CD4-positive, alpha-beta T cell treated with Interferon gamma for 1 hour (primary cell): Measurements from ENCODE around the gene SERPING1.
A peak's percentile ranks its signal among the peaks of the same experiment; 100 is the strongest.

Experiments used
- DNase-seq: peaks from one replicate; pipeline ENCODE4 v3.0.0-alpha.2; 2020

SERPING1 gene

DNA sequence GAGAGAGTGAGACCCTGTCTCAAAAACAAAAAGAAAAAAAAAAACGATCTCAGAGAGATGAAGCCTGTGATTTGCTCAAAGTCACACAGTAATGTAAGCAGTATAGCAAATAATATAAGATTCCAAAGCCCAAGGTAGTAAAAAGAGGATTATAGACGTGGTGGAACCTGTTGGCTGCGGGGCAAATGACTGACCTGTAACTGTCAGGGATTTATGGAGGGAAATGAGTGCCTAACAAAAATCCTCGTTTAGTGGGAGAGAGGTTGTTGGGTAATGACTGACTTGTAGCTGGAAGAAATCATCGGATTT is 59.4 kb downstream of the SERPING1 start:
- no peak for DNase-seq

DNA sequence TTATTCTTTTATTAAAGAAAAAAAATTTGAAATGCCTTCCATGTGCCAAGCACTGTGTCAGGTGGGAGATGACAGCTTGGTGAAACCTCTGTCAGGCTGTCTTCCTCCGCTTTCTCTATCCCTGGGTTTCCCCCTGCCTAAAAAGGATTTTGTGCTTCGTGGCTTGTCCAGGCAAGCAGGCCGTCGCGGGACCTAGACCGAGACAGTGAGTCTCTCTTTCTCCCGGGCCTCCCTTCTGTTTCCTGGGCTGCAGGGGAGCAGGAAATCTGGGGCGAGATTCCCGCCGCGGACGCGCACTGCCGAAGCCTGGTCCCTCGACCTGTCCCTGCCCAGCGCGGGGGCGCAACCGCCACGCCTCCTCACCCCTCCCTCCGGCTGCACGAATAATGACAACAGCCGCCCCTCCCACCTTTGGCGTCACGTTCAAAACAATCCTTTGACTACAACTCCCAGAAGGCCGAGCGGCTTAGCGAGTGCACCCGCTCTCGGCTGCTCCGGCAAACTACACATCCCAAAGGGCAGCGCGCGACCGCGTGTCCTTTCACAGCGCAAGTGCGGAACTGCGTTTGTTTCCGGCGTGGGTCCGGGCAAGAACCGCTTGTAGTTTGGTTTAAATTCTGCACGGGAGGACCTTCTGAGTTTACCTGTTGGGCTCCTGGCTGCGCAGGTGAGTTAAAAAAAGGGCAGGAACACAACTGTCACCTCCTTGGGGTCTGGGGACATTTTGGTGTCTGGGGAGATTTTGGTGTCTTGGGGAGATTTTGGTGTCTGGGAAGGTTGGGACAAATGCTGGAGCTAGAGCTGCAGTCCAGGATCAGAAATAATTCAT is 59.9 kb downstream of the SERPING1 start, which contains the start of gene CLP1:
CLP1 (plus strand) TSS at position 569 of the 829 bp plus-strand sequence. CDS start 1,715 bp downstream, outside the sequence.
- DNase-seq: peak; percentile 97

DNA sequence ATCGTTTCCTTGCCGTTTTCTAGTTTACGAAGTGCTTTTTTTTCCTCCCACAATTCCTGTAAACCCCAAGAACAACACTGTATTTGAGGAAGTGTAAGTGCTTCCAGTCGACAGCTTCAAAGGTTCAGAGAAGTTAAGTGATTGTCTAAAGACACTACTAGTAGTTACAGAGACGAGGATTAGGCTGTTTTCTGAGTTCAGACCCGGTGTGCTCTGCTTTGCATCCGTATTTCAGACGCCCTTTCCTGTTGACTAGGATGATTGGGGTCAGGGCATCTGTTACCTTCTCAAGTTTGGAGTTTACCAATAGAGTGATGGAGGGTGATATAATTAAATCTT is 60.5 kb downstream of the SERPING1 start:
- no peak for DNase-seq

DNA sequence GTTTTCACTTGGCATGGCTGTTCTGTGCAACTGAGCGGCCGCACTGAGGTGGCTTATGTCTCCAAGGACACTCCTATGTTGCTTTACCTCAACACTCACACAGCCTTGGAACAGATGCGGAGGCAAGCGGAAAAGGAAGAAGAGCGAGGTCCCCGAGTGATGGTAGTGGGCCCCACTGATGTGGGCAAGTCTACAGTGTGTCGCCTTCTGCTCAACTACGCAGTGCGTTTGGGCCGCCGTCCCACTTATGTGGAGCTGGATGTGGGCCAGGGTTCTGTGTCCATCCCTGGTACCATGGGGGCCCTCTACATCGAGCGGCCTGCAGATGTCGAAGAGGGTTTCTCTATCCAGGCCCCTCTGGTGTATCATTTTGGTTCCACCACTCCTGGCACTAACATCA is 62.2 kb downstream of the SERPING1 start:
- no peak for DNase-seq

DNA sequence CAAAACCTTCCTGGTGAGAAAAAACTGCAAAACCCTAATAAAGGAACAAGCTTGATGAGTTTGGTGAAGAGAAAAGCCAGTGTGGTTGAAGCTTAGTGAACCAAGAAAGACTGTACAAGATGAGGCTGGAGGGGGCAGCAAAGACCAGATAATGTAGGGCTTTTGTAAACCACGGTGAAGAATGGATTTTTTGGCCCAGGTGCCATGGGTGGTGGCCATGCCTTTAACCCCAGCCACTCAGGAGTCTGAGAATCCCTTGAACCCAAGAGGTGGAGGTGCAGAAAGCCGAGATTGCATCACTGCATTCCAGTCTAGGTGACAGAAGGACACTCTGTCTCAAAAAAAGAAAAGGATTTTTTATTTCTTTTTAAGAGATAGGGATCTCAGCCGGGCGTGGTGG is 65.4 kb downstream of the SERPING1 start:
- no peak for DNase-seq

DNA sequence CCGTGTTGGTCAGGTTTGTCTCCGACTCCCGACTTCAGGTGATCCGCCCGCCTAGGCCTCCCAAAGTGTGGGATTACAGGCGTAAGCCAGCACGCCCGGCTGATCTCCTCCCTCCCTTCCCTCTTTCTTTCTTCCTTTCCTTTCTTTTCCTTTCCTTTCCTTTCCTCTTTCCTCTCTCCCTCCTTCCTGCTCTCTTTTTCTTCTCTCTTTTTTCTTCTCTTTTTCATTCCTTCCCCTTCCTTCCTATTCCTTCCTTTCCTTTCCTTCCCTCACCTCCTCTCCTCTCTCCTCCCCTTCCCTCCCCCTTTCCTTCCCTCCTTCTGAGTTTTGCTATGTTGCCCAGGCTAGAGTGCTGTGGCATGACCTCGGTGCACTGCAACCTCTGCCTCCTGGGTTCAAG is 66.5 kb downstream of the SERPING1 start:
- DNase-seq: no peak
